NT2/D1 (cell line): ENCODE measurements around the gene WDHD1.

ENCODE experiments used
- DNase-seq: peaks from one replicate; pipeline ENCODE4 v3.0.0-alpha.2; 2011; ENCODE audit warnings: low read depth, low spot score
- H3K27me3 ChIP-seq: 2 replicates; pipeline ENCODE4 v1.6.0; 2011; ENCODE audit warnings: mild to moderate bottlenecking; ENCODE audit not compliant: insufficient read length, insufficient read depth
- H3K36me3 ChIP-seq: 2 replicates; pipeline ENCODE4 v1.6.1; 2011; ENCODE audit warnings: mild to moderate bottlenecking, low read length, mixed read lengths; ENCODE audit not compliant: insufficient read depth, insufficient read length
- H3K4me1 ChIP-seq: 2 replicates; pipeline ENCODE4 v1.5.1; 2011; ENCODE audit not compliant: insufficient read depth, insufficient read length
- H3K4me3 ChIP-seq: 2 replicates; pipeline ENCODE4 v1.5.1; 2011; ENCODE audit warnings: low read depth; ENCODE audit not compliant: insufficient read length
- H3K9ac ChIP-seq: 2 replicates; pipeline ENCODE4 v1.6.0; 2011; ENCODE audit warnings: low read depth; ENCODE audit not compliant: insufficient read length
- H3K9me3 ChIP-seq: 2 replicates; pipeline ENCODE4 v1.5.1; 2011; ENCODE audit warnings: mild to moderate bottlenecking, low read length; ENCODE audit not compliant: insufficient read depth
- SUZ12 ChIP-seq: IDR thresholded peaks from 2 replicates; pipeline ENCODE4 v1.6.1; 2011; ENCODE audit not compliant: insufficient read length, insufficient read depth; ENCODE audit errors: extremely low read depth
- YY1 ChIP-seq: IDR thresholded peaks from 2 replicates; pipeline ENCODE4 v1.6.1; 2011; ENCODE audit not compliant: insufficient read length, insufficient read depth
- ZNF274 ChIP-seq: IDR thresholded peaks from 2 replicates; pipeline ENCODE4 v1.6.1; 2011; ENCODE audit warnings: mild to moderate bottlenecking, low read depth, low read length

The WDHD1 gene, protein sequence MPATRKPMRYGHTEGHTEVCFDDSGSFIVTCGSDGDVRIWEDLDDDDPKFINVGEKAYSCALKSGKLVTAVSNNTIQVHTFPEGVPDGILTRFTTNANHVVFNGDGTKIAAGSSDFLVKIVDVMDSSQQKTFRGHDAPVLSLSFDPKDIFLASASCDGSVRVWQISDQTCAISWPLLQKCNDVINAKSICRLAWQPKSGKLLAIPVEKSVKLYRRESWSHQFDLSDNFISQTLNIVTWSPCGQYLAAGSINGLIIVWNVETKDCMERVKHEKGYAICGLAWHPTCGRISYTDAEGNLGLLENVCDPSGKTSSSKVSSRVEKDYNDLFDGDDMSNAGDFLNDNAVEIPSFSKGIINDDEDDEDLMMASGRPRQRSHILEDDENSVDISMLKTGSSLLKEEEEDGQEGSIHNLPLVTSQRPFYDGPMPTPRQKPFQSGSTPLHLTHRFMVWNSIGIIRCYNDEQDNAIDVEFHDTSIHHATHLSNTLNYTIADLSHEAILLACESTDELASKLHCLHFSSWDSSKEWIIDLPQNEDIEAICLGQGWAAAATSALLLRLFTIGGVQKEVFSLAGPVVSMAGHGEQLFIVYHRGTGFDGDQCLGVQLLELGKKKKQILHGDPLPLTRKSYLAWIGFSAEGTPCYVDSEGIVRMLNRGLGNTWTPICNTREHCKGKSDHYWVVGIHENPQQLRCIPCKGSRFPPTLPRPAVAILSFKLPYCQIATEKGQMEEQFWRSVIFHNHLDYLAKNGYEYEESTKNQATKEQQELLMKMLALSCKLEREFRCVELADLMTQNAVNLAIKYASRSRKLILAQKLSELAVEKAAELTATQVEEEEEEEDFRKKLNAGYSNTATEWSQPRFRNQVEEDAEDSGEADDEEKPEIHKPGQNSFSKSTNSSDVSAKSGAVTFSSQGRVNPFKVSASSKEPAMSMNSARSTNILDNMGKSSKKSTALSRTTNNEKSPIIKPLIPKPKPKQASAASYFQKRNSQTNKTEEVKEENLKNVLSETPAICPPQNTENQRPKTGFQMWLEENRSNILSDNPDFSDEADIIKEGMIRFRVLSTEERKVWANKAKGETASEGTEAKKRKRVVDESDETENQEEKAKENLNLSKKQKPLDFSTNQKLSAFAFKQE

DNA sequence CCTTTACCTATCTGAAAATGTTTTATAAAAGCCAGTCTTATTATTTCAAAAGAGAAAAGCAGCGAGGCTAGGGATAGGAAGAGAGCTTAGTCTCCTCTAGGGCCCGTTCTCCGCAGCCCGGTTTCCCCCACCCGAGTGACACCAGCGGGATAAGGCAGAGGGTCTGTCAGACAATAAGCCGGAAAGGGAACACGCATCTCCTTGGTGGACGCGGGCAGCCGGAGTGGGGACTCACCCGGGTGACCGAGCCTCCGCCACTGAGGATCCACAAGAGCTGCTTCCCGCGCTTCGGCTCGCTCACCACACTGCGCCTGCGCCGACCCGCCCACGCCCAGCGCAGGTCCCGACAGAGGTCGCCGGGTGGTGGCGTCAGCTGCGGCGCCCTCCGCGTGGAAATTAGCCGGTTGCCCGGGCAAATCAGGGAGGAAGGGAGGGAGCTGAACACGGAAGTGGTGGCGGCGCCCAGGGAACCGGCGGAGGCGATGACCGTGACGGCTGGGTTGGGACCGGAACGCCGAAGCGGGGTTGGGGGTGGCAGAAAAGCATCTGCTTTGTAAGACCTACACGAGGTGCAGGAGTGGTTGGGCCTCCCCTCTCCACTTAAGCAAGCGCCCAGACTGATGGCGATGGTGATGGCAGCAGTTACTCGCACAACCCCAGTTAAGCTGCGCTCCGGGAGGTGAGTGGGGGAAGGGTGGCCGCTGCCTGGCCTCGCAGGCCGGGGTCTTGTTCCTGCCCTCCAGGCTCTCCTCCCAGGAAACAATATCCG lies at the start of gene WDHD1, which contains the start of gene SOCS4:
Gene WDHD1, minus strand, starts transcription at position 307 of the 769 bp plus-strand sequence. CDS start 312 bp downstream, outside the sequence.
Gene SOCS4, plus strand, starts transcription at position 444 of the 769 bp plus-strand sequence. CDS start 15,806 bp downstream, outside the sequence.
- peak; percentile 82 for DNase-seq
- Histone ChIP-seq H3K9ac (peak within 1 kb of the TSS; percentile 95), H3K4me1 (no peaks in the 10 kb centered on the region), H3K4me3 (peak within 1 kb of the TSS; percentile 91), H3K9me3 (no peaks in the 10 kb centered on the region), H3K27me3 (no peaks in the 10 kb centered on the region), H3K36me3 (peaks cover 28% of the 10 kb centered on the region)
- TF ChIP-seq SUZ12 (no peak), YY1 (no peak), ZNF274 (no peak)

DNA sequence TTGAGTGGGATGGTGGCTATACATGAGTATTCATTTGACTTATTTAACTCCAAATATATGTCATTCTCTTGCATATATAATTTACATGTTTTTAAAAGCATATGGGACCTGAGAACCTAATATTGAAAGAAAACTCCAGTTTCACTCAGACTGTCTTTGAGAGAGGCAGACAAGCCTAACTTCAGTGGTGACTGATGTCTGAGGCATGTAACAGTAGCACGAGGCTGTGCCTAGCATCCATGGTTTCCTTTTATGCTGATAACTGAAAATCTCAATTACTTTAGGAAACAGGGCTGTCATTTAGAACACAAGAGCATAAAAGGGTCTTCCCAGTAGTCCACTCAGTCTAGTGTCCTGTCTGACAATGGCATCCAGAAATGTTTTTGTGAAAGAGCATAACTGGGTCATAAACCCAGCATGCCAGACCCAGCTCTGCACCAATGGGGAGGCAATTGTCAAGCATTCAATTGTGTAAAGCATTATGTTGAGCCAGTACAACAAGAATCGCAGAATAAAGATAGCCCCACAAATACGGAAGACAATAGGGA lies 48.8 kb upstream of the WDHD1 start:
- TF ChIP-seq SUZ12 = no peak
- H3K4me1 ChIP-seq = no peaks in the 10 kb centered on the region
- H3K9me3 ChIP-seq = no peaks in the 10 kb centered on the region
- DNase-seq = no peak
- no peaks in the 10 kb centered on the region for H3K27me3 ChIP-seq
- no peak overlapping the region for H3K9ac ChIP-seq
- no peak overlapping the region for H3K4me3 ChIP-seq
- H3K36me3 ChIP-seq = no peaks in the 10 kb centered on the region

DNA sequence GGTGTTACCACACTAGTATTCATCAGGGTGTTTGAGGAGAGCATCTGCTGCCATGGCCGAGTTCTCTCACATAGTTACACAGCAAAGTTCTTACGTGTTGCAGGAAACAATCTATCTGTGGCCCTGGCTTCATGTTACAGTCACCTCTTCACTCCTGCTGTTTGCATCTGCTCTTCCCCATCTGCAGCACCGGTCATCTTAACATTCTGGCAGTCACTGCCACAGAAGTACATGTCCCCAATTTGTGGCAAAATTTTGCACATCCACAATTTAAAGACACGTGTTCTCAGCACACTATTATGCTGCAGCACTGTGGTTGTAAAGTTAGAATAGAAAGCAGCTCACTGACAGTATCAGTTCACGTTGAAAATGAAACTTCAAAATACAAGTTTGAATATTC lies 47.8 kb upstream of the WDHD1 start:
- no peak for DNase-seq
- no peaks in the 10 kb centered on the region for H3K36me3 ChIP-seq
- H3K9me3 ChIP-seq = no peaks in the 10 kb centered on the region
- no peak overlapping the region for H3K9ac ChIP-seq
- H3K27me3 ChIP-seq = no peaks in the 10 kb centered on the region
- no peak for TF ChIP-seq SUZ12
- TF ChIP-seq YY1 = no peak
- TF ChIP-seq ZNF274 = no peak
- no peak overlapping the region for H3K4me3 ChIP-seq
- no peaks in the 10 kb centered on the region for H3K4me1 ChIP-seq

DNA sequence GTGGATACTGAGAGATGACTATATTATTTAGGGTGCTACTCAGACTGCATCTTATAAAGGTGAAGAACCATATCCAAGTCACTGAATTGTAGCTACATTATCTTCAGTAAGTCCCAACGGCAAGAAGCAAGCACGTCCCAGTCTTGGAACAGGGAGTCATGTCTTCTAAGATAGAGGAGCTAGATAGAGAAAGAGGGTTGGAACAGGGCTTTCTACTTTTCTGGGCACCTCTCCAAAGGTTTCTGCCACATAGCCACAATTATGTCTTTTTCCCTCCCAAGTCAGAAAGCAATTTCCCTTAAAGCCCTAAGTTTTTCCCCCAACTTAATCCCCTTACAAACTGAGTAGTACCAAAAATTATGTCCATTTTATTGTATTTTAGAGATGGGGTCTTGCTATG lies 47.0 kb upstream of the WDHD1 start:
- Histone ChIP-seq H3K36me3 (no peaks in the 10 kb centered on the region), H3K4me1 (no peaks in the 10 kb centered on the region), H3K9me3 (no peaks in the 10 kb centered on the region), H3K4me3 (no peak overlapping the region), H3K27me3 (no peaks in the 10 kb centered on the region), H3K9ac (no peak overlapping the region)
- no peak for DNase-seq
- TF ChIP-seq ZNF274 = no peak

DNA sequence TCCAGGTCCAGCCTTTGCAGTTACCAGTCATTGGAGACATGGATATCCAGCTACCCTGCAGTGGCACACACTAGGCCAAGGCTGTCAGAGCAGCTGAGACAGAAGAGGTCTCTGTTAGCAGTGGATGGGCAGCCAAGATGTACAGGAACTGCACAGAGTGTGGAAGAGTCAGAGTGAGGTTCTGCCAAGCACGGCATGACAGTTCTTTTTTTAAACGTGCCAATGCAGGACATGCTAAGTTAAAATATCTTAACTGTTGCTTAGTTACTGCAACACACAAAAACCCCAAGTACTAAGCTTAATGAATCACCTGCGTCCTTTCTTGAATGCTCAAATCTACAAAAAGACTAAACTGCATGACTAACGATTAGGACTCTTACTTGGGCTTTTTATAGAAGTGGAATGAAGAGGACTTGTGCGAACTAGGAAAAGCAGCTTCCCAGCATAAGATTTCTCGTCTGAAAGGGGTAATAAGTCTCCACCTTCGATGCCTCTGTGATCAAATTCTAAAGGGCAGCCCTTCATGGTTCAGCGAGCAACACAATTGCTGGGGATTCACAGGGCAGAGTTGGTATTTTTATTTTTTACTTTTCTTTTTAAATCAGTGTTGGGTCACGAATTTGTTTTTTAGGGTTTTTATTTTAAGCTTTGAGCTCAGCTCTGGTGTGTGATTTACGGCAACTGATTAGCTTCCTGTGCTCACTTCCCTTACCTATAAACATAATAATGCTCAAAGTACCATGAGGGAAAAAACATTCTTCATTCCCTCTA lies 45.2 kb upstream of the WDHD1 start:
- no peaks in the 10 kb centered on the region for H3K9me3 ChIP-seq
- TF ChIP-seq ZNF274 (no peak), SUZ12 (no peak), YY1 (no peak)
- DNase-seq = no peak
- H3K27me3 ChIP-seq = no peaks in the 10 kb centered on the region
- H3K9ac ChIP-seq = no peak overlapping the region
- no peaks in the 10 kb centered on the region for H3K36me3 ChIP-seq
- no peak overlapping the region for H3K4me3 ChIP-seq
- no peaks in the 10 kb centered on the region for H3K4me1 ChIP-seq

DNA sequence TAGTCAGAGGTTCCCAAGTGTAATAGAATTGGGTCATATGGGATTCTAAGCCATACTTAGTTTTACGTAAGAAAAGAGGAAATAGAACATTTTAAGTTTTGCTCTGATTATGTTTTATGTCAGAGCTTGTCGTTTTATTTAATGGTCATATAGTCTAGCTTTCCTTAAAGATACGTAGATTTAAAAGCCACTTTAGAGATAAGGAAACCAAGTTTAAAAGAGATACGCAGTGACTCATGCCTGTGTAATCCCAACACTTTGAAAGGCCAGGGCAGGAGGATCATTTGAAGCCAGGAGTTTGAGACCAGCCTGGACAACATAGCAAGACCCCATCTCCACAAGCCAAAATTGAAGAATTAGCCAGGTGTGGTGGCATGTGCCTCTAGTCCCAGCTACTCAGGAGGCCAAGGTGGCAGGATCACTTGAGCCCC lies 44.1 kb upstream of the WDHD1 start:
- no peak for DNase-seq
- Histone ChIP-seq H3K9ac (no peak overlapping the region), H3K4me3 (no peak overlapping the region), H3K4me1 (no peaks in the 10 kb centered on the region), H3K27me3 (no peaks in the 10 kb centered on the region), H3K9me3 (no peaks in the 10 kb centered on the region), H3K36me3 (peaks cover 7% of the 10 kb centered on the region)
- no peak for TF ChIP-seq ZNF274
- TF ChIP-seq YY1 = no peak
- no peak for TF ChIP-seq SUZ12
